Measurements from ENCODE around the gene SNTB2. TPM values are rescaled to one million over a fixed set of nuclear protein-coding genes. Genes with fewer than 3 reads are reported as not detected.

The SNTB2 gene
- total and polyA plus RNA-seq, 2 donors (not counting 3 experiments of a cell fraction or from before 2014, with no cell fraction given), result 24.9 to 73.7 TPM

- Histone ChIP-seq H3K36me3 (ENCODE audit: control insufficient read depth in 2 of 2, extremely low read depth in 1 of 2, insufficient read depth in 2 of 2, low read length in 2 of 2) (no peaks in the 10 kb centered on the region), H3K9me1 (replicated peaks; ENCODE audit: control insufficient read depth, extremely low read depth, insufficient read depth, low read length) (peaks cover 2% of the 10 kb centered on the region), H3K4me1 (ENCODE audit: control insufficient read depth, extremely low read depth, insufficient read depth, low read length) (peaks cover 70% of the 10 kb centered on the region), H3K9ac (replicated peaks; ENCODE audit: extremely low read depth, insufficient read depth, low read length) (no peak overlapping the region), H3K4me3 (replicated peaks in 1 of 3; ENCODE audit: insufficient read depth in 1 of 3, low read depth in 1 of 3, low read length in 3 of 3) (no peak overlapping the region), H3K27ac (ENCODE audit: insufficient read depth, low read depth, low read length) (peak overlapping the region; percentile 98), H2AFZ (ENCODE audit: low read depth, low read length) (no peak overlapping the region), H4K20me1 (replicated peaks; ENCODE audit: control insufficient read depth, extremely low read depth, insufficient read depth, low read length) (no peaks in the 10 kb centered on the region), H3K4me2 (ENCODE audit: insufficient read depth, low read length) (no peak overlapping the region), H3K27me3 (ENCODE audit: control insufficient read depth in 2 of 2, insufficient read depth in 2 of 2, low read length in 2 of 2) (no peaks in the 10 kb centered on the region), H3K79me2 (ENCODE audit: control insufficient read depth, insufficient read depth, low read length) (peaks cover 77% of the 10 kb centered on the region), H3K9me3 (replicated peaks; ENCODE audit: control insufficient read depth, insufficient read depth, low read length) (no peaks in the 10 kb centered on the region)
- ChIA-PET POLR2A (interaction anchor here (0.7 kb wide), 1 partner anchor 49 kb away, joined by 10 read pairs; no protein-coding TSS in a partner anchor), CTCF (interaction anchor here (1.6 to 1.7 kb wide), 2 partner anchors 36 to 65 kb away, joined by 5 to 9 read pairs; no protein-coding TSS in a partner anchor)
- BruUV-seq (replicated peaks), result no TSS peak
- dilution Hi-C loops (cut with MboI; ENCODE audit: extremely low pct_ligation_motif_present, low sequenced_read_pairs) (no loop called here), intact Hi-C loops (cut with micrococcal nuclease) (no loop called here)
- DNase-seq (ENCODE audit: low read depth, low spot score), result no peak
- no peak for FAIRE-seq
- TF ChIP-seq MYC (IDR thresholded peaks at IDR 0.05; ENCODE audit: low read depth, low read length) (no peak), FOS (IDR thresholded peaks at IDR 0.05; ENCODE audit: borderline replicate concordance, insufficient read depth, low read length) (peak; percentile 42)
Measured at GRCh38 chr16:69223882-69224281, 36.9 kb downstream of the SNTB2 start.

DNA sequence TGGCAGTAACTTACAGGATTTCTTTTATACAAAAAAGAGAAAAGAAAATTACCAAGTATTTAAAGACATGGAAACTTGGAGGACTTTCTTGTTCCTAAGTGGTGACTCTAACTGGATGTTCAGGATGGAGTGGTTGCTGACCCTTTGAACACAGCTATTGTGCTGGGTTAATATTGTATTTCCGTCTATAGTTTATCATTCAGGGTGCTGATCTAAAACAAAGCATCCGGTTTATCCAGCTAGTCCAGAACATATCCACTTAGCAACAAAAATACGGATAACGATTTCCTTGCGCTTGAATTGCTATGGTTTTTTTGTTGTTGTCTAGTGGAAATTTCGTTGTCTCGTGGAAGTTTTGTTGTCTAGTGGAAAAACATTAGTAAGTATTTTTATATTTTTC, 38.2 kb downstream of the SNTB2 start:
- H3K9ac ChIP-seq (replicated peaks; ENCODE audit: extremely low read depth, insufficient read depth, low read length), result peak overlapping the region; percentile 89
- peak overlapping the region; percentile 94 for H3K4me2 ChIP-seq (ENCODE audit: insufficient read depth, low read length)
- H3K79me2 ChIP-seq (ENCODE audit: control insufficient read depth, insufficient read depth, low read length), result peaks cover 73% of the 10 kb centered on the region
- H3K9me3 ChIP-seq (replicated peaks; ENCODE audit: control insufficient read depth, insufficient read depth, low read length), result no peaks in the 10 kb centered on the region
- no peaks in the 10 kb centered on the region for H3K36me3 ChIP-seq (ENCODE audit: control insufficient read depth in 2 of 2, extremely low read depth in 1 of 2, insufficient read depth in 2 of 2, low read length in 2 of 2)
- H3K27me3 ChIP-seq (ENCODE audit: control insufficient read depth in 2 of 2, insufficient read depth in 2 of 2, low read length in 2 of 2), result no peaks in the 10 kb centered on the region
- peaks cover 2% of the 10 kb centered on the region for H3K9me1 ChIP-seq (replicated peaks; ENCODE audit: control insufficient read depth, extremely low read depth, insufficient read depth, low read length)
- H3K27ac ChIP-seq (ENCODE audit: insufficient read depth, low read depth, low read length), result peak overlapping the region; percentile 98
- peak overlapping the region in 1 of 3 experiments; percentile 30 for H3K4me3 ChIP-seq (replicated peaks in 1 of 3; ENCODE audit: insufficient read depth in 1 of 3, low read depth in 1 of 3, low read length in 3 of 3)
- dilution Hi-C loops (cut with MboI; ENCODE audit: extremely low pct_ligation_motif_present, low sequenced_read_pairs) (no loop called here), intact Hi-C loops (cut with micrococcal nuclease) (loop anchor here (1.0 kb wide), 2 partner anchors 8 to 37 kb away; no protein-coding TSS in a partner anchor)
- H2AFZ ChIP-seq (ENCODE audit: low read depth, low read length), result no peak overlapping the region
- TF ChIP-seq POLR2A (IDR thresholded peaks at IDR 0.05; ENCODE audit: low read depth, low read length), result peak; percentile 91
- TF ChIP-seq, protein P1, sequence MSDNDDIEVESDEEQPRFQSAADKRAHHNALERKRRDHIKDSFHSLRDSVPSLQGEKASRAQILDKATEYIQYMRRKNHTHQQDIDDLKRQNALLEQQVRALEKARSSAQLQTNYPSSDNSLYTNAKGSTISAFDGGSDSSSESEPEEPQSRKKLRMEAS (IDR thresholded peaks at IDR 0.05; ENCODE audit: insufficient read depth, insufficient read length), result no peak
- TF ChIP-seq POLR2AphosphoS5 (IDR thresholded peaks at IDR 0.05; ENCODE audit: insufficient read depth, low read depth, low read length), result peak; percentile 98
- no peak for TF ChIP-seq EZH2 (IDR thresholded peaks at IDR 0.05; ENCODE audit: borderline replicate concordance, low read depth, low read length, severe bottlenecking)
- no peak for TF ChIP-seq CTCF (IDR thresholded peaks at IDR 0.05; ENCODE audit: extremely low read depth in 1 of 2, insufficient read depth in 1 of 2, low read depth in 1 of 2, low read length in 2 of 2)
- TF ChIP-seq GATA2 (IDR thresholded peaks at IDR 0.05; ENCODE audit: insufficient read depth, insufficient read length, low read depth, low read length), result peak; percentile 91
- TF ChIP-seq JUN (IDR thresholded peaks at IDR 0.05; ENCODE audit: borderline replicate concordance, insufficient read depth, insufficient read length, low read depth), result peak; percentile 86
- peak; percentile 64 for TF ChIP-seq FOS (IDR thresholded peaks at IDR 0.05; ENCODE audit: borderline replicate concordance, insufficient read depth, low read length)
- DNase-seq (ENCODE audit: low read depth, low spot score), result peak; percentile 99
- POLR2A ChIA-PET, result no interaction called here
- H4K20me1 ChIP-seq (replicated peaks; ENCODE audit: control insufficient read depth, extremely low read depth, insufficient read depth, low read length), result no peaks in the 10 kb centered on the region
- no TSS peak for BruUV-seq (replicated peaks)
- peak; percentile 99 for FAIRE-seq
- peaks cover 64% of the 10 kb centered on the region for H3K4me1 ChIP-seq (ENCODE audit: control insufficient read depth, extremely low read depth, insufficient read depth, low read length)
- CTCF ChIA-PET, result interaction anchor here (0.8 to 2.6 kb wide), 10 partner anchors 10 to 75 kb away, joined by 3 to 9 read pairs (median 5); no protein-coding TSS in a partner anchor

Measured in endothelial cell of umbilical vein (primary cell).